BE2C (cell line): ENCODE results near the gene CFAP92.

ENCODE experiments used
- DNase-seq: peaks from one replicate; pipeline ENCODE4 v3.0.0-alpha.2; 2020
- H3K27me3 ChIP-seq: fragments of 250-450 bp; sonication (Bioruptor Pico); 2 replicates; pipeline ENCODE4 v1.5.1; 2020; ENCODE audit warnings: mild to moderate bottlenecking
- H3K36me3 ChIP-seq: fragments of 250-450 bp; sonication (Bioruptor Pico); 2 replicates; pipeline ENCODE4 v1.5.1; 2020; ENCODE audit warnings: mild to moderate bottlenecking
- H3K4me1 ChIP-seq: fragments of 250-450 bp; sonication (Bioruptor Pico); 2 replicates; pipeline ENCODE4 v1.5.1; 2020
- H3K4me3 ChIP-seq: 2 replicates; pipeline ENCODE4 v1.5.1; 2011; ENCODE audit warnings: low read depth, low read length
- H3K9me3 ChIP-seq: fragments of 250-450 bp; sonication (Bioruptor Pico); 2 replicates; pipeline ENCODE4 v1.5.1; 2020
- CTCF ChIP-seq: IDR thresholded peaks from 2 replicates; pipeline ENCODE4 v1.5.1; 2012; ENCODE audit warnings: mild to moderate bottlenecking, low read depth, low read length

CFAP92 gene

GRCh38 chr3:129005526-129006303, 11.8 kb upstream of the CFAP92 start:
- Histone ChIP-seq H3K4me1 (no peaks in the 10 kb centered on the region), H3K27me3 (peaks cover 34% of the 10 kb centered on the region), H3K9me3 (no peaks in the 10 kb centered on the region), H3K4me3 (no peak overlapping the region), H3K36me3 (no peaks in the 10 kb centered on the region)
- DNase-seq: no peak
- TF ChIP-seq CTCF: no peak

GRCh38 chr3:129004639-129005295, 10.9 kb upstream of the CFAP92 start:
- H3K4me1 ChIP-seq: no peaks in the 10 kb centered on the region
- TF ChIP-seq CTCF: no peak
- H3K9me3 ChIP-seq: no peaks in the 10 kb centered on the region
- no peak for DNase-seq
- H3K27me3 ChIP-seq: peaks cover 43% of the 10 kb centered on the region
- H3K36me3 ChIP-seq: no peaks in the 10 kb centered on the region
- H3K4me3 ChIP-seq: no peak overlapping the region

GRCh38 chr3:129003578-129004112, 9.8 kb upstream of the CFAP92 start:
- no peaks in the 10 kb centered on the region for H3K9me3 ChIP-seq
- peak; percentile 26; the same call in 1 of the 2 replicates for TF ChIP-seq CTCF
- DNase-seq: peak; percentile 65
- H3K36me3 ChIP-seq: no peaks in the 10 kb centered on the region
- peaks cover 52% of the 10 kb centered on the region for H3K27me3 ChIP-seq
- no peak overlapping the region for H3K4me3 ChIP-seq
- H3K4me1 ChIP-seq: no peaks in the 10 kb centered on the region

- DNase-seq: no peak
- TF ChIP-seq CTCF: no peak
- H3K4me1 ChIP-seq: no peaks in the 10 kb centered on the region
- H3K4me3 ChIP-seq: no peak overlapping the region
- no peaks in the 10 kb centered on the region for H3K9me3 ChIP-seq
- peaks cover 60% of the 10 kb centered on the region for H3K27me3 ChIP-seq
- no peaks in the 10 kb centered on the region for H3K36me3 ChIP-seq
Observed at GRCh38 chr3:129002573-129003569, 9.0 kb upstream of the CFAP92 start.

GRCh38 chr3:129001806-129002572, 8.1 kb upstream of the CFAP92 start:
- H3K9me3 ChIP-seq: no peaks in the 10 kb centered on the region
- peak; percentile 33 for DNase-seq
- H3K4me1 ChIP-seq: no peaks in the 10 kb centered on the region
- TF ChIP-seq CTCF: no peak
- no peak overlapping the region for H3K4me3 ChIP-seq
- H3K27me3 ChIP-seq: peaks cover 64% of the 10 kb centered on the region
- H3K36me3 ChIP-seq: no peaks in the 10 kb centered on the region
